ENCODE measurements around the gene KLHL8.

The KLHL8 gene

GRCh38 chr4:87120411-87121162 lies 99.8 kb downstream of the KLHL8 start:
- DNase-seq: no peak

- DNase-seq: no peak
Measured at GRCh38 chr4:87120010-87120409, 100.4 kb downstream of the KLHL8 start.

- no peak for DNase-seq
Measured at GRCh38 chr4:87118826-87119225, 101.6 kb downstream of the KLHL8 start.

- DNase-seq: no peak
Measured at GRCh38 chr4:87118421-87118820, 102.0 kb downstream of the KLHL8 start.

- DNase-seq: no peak
Measured at GRCh38 chr4:87117732-87118075, 102.7 kb downstream of the KLHL8 start.

- DNase-seq: no peak
Measured at GRCh38 chr4:87117051-87117731, 103.2 kb downstream of the KLHL8 start.

- no peak for DNase-seq
Measured at GRCh38 chr4:87116231-87116630, 104.2 kb downstream of the KLHL8 start.

GRCh38 chr4:87114245-87115062 lies 106.0 kb downstream of the KLHL8 start:
- DNase-seq: no peak

GRCh38 chr4:87112063-87112462 lies 108.4 kb downstream of the KLHL8 start:
- DNase-seq: no peak
